ENCODE measurements around the gene PSMA5.

Gene PSMA5

DNA sequence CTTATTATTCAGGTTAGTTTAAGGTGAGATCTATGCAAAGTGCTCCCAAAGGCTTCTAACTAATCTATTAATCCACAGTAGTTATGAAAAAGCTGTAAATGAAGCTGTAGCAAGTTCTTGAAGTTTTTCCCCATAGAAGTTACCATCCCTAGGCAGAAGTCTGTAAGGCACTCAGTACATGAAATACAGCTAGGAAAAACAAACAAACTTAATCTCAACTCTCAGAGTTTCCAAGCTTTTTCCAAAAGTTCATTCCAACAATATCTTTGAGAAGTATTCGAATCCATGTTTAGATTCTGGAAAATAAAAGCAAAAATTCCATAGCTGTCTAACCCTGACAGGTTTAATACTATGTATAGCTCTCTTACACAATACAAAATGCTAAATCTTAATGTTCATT is 69.7 kb downstream of the PSMA5 start:
- H3K4me3 ChIP-seq (ENCODE audit: low read length), result no peak overlapping the region
- no peak for DNase-seq (ENCODE audit: low read depth)
- no peak for TF ChIP-seq CTCF (conservative IDR thresholded peaks at IDR 0.05; ENCODE audit: low read depth, low read length)

GRCh38 chr1:109354929-109355328 is 71.3 kb downstream of the PSMA5 start:
- no peak overlapping the region for H3K4me3 ChIP-seq (ENCODE audit: low read length)
- DNase-seq (ENCODE audit: low read depth), result no peak
- TF ChIP-seq CTCF (conservative IDR thresholded peaks at IDR 0.05; ENCODE audit: low read depth, low read length), result no peak

- no peak overlapping the region for H3K4me3 ChIP-seq (ENCODE audit: low read length)
- DNase-seq (ENCODE audit: low read depth), result no peak
- TF ChIP-seq CTCF (conservative IDR thresholded peaks at IDR 0.05; ENCODE audit: low read depth, low read length), result no peak
Measured at GRCh38 chr1:109351457-109351856, 74.8 kb downstream of the PSMA5 start.

DNA sequence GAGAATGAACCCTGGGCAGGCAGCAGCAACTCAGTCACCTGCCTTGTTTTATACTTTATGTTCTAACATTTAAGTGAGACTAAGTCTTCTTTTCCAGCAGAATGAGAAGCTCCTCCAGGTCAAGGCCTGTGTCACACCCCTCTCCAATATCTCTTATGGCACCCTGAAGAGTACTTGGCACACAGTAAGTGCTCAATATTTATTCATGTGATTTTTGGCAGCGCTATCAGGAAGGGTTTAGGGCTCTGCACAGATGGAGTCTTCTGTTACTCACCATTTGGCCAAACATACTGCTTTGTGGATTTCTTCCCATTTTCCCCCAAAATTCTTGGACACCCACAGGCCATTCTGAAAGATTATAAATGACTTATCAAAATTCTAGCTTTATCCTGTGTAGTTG is 75.6 kb downstream of the PSMA5 start:
- no peak for TF ChIP-seq CTCF (conservative IDR thresholded peaks at IDR 0.05; ENCODE audit: low read depth, low read length)
- DNase-seq (ENCODE audit: low read depth), result no peak
- H3K4me3 ChIP-seq (ENCODE audit: low read length), result no peak overlapping the region

DNA sequence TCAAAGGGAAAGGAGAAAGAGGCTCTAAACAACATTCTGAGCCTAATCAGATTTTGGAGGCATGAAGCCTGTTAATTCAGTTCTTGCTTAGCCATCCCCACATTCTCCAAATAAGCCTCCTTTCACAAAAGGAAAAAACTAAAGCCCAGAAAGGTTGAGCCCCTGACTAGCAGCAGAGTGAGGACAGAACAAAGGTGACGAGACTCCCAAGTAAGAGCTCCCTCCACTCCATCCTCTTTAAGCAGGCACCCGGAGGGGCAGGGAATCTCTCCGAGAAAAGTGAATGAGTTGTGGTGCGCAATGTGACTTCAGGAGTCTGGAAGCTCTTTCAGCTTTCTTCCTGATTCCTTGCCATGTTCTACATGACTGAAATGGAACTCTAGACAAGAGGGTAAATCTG is 76.1 kb downstream of the PSMA5 start:
- TF ChIP-seq CTCF (conservative IDR thresholded peaks at IDR 0.05; ENCODE audit: low read depth, low read length), result no peak
- no peak overlapping the region for H3K4me3 ChIP-seq (ENCODE audit: low read length)
- DNase-seq (ENCODE audit: low read depth), result no peak

Measured in retinal pigment epithelial cell (primary cell).